PC-9 (cell line): Measurements from ENCODE around the gene FOXP1.

Experiments used
- EZH2 ChIP-seq: fragments of 200-600 bp; sonication (generic); IDR thresholded peaks from 2 replicates; pipeline ENCODE4 v1.8.0; 2017; ENCODE audit warnings: antibody characterized with exemption, low read depth
- TF ChIP-seq, protein P1 (sequence below): fragments of 200-600 bp; sonication (generic); conservative IDR thresholded peaks from 2 replicates; pipeline ENCODE4 v1.6.1; 2017; ENCODE audit warnings: mixed run types, antibody characterized with exemption, mild to moderate bottlenecking, moderate library complexity

DNA sequence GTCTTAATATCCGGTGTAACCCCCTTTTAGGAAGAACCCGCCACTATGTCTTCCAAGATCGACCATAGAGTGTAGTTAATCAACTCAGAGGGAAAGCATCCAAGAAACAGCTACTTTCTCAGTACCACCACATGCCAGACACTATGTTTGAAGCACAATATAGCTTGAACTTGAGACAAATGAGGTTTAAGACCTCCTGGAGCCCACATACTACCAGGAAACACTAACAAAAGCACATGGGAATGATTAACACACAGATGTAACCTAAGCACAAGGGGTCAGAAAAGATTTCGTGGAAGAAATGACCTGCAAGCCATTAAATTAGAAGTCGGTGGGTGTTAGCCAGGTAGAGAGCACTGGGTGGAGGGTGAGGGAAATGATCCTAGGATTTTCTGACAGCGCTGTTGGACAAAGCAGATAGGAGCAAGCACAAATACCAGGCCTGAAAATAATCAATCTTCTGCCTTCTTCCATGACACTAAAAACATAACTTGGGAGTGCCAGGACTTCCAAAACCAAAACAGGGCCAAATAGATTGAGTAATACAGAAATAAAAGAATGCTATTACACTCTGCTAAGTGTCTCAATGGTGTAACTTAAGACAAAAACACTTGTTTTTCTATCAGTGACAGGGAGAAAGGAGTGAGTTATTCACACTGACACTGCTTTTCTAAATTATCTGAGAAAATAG lies 213.7 kb downstream of the FOXP1 start:
- TF ChIP-seq, protein P1, sequence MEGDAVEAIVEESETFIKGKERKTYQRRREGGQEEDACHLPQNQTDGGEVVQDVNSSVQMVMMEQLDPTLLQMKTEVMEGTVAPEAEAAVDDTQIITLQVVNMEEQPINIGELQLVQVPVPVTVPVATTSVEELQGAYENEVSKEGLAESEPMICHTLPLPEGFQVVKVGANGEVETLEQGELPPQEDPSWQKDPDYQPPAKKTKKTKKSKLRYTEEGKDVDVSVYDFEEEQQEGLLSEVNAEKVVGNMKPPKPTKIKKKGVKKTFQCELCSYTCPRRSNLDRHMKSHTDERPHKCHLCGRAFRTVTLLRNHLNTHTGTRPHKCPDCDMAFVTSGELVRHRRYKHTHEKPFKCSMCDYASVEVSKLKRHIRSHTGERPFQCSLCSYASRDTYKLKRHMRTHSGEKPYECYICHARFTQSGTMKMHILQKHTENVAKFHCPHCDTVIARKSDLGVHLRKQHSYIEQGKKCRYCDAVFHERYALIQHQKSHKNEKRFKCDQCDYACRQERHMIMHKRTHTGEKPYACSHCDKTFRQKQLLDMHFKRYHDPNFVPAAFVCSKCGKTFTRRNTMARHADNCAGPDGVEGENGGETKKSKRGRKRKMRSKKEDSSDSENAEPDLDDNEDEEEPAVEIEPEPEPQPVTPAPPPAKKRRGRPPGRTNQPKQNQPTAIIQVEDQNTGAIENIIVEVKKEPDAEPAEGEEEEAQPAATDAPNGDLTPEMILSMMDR: no peak
- TF ChIP-seq EZH2: no peak
